GM19099 (cell line): Measurements from ENCODE around the gene PDE4D.

Experiments
- POLR2A ChIP-seq: IDR thresholded peaks from 3 replicates; pipeline ENCODE4 v1.6.1; 2011; ENCODE audit warnings: low read depth; ENCODE audit not compliant: insufficient read length; ENCODE audit errors: extremely low read depth

The PDE4D gene

GRCh38 chr5:59184769-59185168, 708.8 kb downstream of the PDE4D start:
- no peak for TF ChIP-seq POLR2A

GRCh38 chr5:59182760-59183159, 710.8 kb downstream of the PDE4D start:
- no peak for TF ChIP-seq POLR2A

- TF ChIP-seq POLR2A = no peak
Observed at GRCh38 chr5:59180515-59180914, 713.0 kb downstream of the PDE4D start.

- TF ChIP-seq POLR2A = no peak
Observed at GRCh38 chr5:59179704-59180103, 713.8 kb downstream of the PDE4D start.

GRCh38 chr5:59178482-59178881, 715.0 kb downstream of the PDE4D start:
- no peak for TF ChIP-seq POLR2A

- TF ChIP-seq POLR2A = no peak
Observed at GRCh38 chr5:59178071-59178470, 715.5 kb downstream of the PDE4D start.

- no peak for TF ChIP-seq POLR2A
Observed at GRCh38 chr5:59177644-59178043, 715.9 kb downstream of the PDE4D start.

- TF ChIP-seq POLR2A = no peak
Observed at GRCh38 chr5:59174248-59174844, 719.2 kb downstream of the PDE4D start.

GRCh38 chr5:59173578-59173977, 719.9 kb downstream of the PDE4D start:
- TF ChIP-seq POLR2A = no peak

GRCh38 chr5:59171131-59171530, 722.4 kb downstream of the PDE4D start:
- no peak for TF ChIP-seq POLR2A

GRCh38 chr5:59169768-59170150, 723.8 kb downstream of the PDE4D start:
- TF ChIP-seq POLR2A = no peak

- no peak for TF ChIP-seq POLR2A
Observed at GRCh38 chr5:59169081-59169767, 724.3 kb downstream of the PDE4D start.

GRCh38 chr5:59168067-59168466, 725.5 kb downstream of the PDE4D start:
- TF ChIP-seq POLR2A = no peak

GRCh38 chr5:59164041-59164830, 729.3 kb downstream of the PDE4D start:
- TF ChIP-seq POLR2A = no peak

- no peak for TF ChIP-seq POLR2A
Observed at GRCh38 chr5:59161221-59162105, 732.1 kb downstream of the PDE4D start.
